ENCODE results near the gene TRIM59.

GRCh38 chr3:160393346-160394008, 56.1 kb downstream of the TRIM59 start:
- TF ChIP-seq CTCF (IDR thresholded peaks at IDR 0.05; ENCODE audit: low read depth, low read length) (no peak), POLR2A (IDR thresholded peaks at IDR 0.05; ENCODE audit: extremely low read depth, insufficient read length) (no peak)

Data from NB4 (cell line).